Measurements from ENCODE around the gene PLEKHG4.

- TF ChIP-seq POLR2AphosphoS5 (IDR thresholded peaks at IDR 0.05; ENCODE audit: low read depth, low read length) (no peak), POLR2A (IDR thresholded peaks at IDR 0.05; ENCODE audit: low read depth, low read length) (no peak)
Observed at GRCh38 chr16:67317853-67318252, 38.5 kb downstream of the PLEKHG4 start.

Measured in GM12892 (cell line).